ENCODE results near the gene FEN1.

FEN1 gene

GRCh38 chr11:61794579-61794978, 1.9 kb downstream of the FEN1 start:
- no peak overlapping the region for H3K4me3 Mint-ChIP-seq

GRCh38 chr11:61795459-61795858, 2.7 kb downstream of the FEN1 start:
- Mint-ChIP-seq H3K4me1 (peaks cover 22% of the 10 kb centered on the region), H3K27me3 (no peaks in the 10 kb centered on the region), H3K9me3 (no peaks in the 10 kb centered on the region), H3K36me3 (peaks cover 1% of the 10 kb centered on the region), H3K4me3 (no peak overlapping the region), H3K27ac (no peak overlapping the region)

More at GRCh38 chr11:61794579-61794978, 1.9 kb downstream of the FEN1 start:
- H3K27ac Mint-ChIP-seq, result no peak overlapping the region
- H3K9me3 Mint-ChIP-seq, result no peaks in the 10 kb centered on the region
- peaks cover 4% of the 10 kb centered on the region for H3K36me3 Mint-ChIP-seq
- H3K27me3 Mint-ChIP-seq, result no peaks in the 10 kb centered on the region
- peaks cover 29% of the 10 kb centered on the region for H3K4me1 Mint-ChIP-seq

DNA sequence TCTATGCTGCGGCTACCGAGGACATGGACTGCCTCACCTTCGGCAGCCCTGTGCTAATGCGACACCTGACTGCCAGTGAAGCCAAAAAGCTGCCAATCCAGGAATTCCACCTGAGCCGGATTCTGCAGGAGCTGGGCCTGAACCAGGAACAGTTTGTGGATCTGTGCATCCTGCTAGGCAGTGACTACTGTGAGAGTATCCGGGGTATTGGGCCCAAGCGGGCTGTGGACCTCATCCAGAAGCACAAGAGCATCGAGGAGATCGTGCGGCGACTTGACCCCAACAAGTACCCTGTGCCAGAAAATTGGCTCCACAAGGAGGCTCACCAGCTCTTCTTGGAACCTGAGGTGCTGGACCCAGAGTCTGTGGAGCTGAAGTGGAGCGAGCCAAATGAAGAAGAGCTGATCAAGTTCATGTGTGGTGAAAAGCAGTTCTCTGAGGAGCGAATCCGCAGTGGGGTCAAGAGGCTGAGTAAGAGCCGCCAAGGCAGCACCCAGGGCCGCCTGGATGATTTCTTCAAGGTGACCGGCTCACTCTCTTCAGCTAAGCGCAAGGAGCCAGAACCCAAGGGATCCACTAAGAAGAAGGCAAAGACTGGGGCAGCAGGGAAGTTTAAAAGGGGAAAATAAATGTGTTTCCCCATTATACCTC, 3.3 kb downstream of the FEN1 start:
- Mint-ChIP-seq H3K27ac (no peak overlapping the region), H3K36me3 (peaks cover 1% of the 10 kb centered on the region), H3K27me3 (no peaks in the 10 kb centered on the region), H3K9me3 (no peaks in the 10 kb centered on the region), H3K4me3 (no peak overlapping the region), H3K4me1 (peaks cover 22% of the 10 kb centered on the region)

GRCh38 chr11:61797263-61797944, 4.7 kb downstream of the FEN1 start:
- H3K9me3 Mint-ChIP-seq, result no peaks in the 10 kb centered on the region
- H3K27ac Mint-ChIP-seq, result no peak overlapping the region
- H3K36me3 Mint-ChIP-seq, result peaks cover 1% of the 10 kb centered on the region
- no peaks in the 10 kb centered on the region for H3K27me3 Mint-ChIP-seq
- H3K4me3 Mint-ChIP-seq, result no peak overlapping the region
- H3K4me1 Mint-ChIP-seq, result peaks cover 14% of the 10 kb centered on the region

DNA sequence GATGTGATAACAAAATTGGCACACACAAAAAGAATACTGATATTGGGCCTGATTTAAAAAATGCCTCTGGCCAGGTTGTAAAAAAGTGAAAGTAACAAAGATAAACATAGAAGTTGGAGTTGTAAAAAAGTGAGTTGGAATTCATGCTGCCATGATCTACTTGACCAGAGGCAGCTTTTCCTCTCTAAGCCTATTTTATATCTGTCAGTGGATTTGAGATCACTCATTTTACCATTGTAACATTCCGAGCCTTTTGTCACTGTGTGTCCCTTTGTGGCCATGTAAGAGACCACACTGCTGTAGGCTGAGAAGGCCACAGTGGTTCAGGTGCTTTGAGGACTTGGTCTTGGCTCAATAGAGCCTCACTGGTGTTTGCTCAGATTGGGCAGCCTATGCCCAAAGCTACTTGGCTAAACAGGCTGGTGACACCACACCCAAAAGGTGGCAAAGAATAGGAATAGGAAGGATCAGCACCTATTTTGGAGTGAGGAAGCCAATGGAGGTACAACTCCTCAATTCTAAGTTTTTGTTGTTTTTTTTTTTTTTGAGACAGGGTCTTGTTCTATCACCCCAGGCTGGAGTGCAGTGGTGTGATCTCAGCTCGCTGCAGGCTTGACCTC, 7.1 kb downstream of the FEN1 start:
- no peaks in the 10 kb centered on the region for H3K9me3 Mint-ChIP-seq
- H3K36me3 Mint-ChIP-seq, result peaks cover 4% of the 10 kb centered on the region
- peaks cover 6% of the 10 kb centered on the region for H3K4me1 Mint-ChIP-seq
- no peak overlapping the region for H3K27ac Mint-ChIP-seq
- no peaks in the 10 kb centered on the region for H3K27me3 Mint-ChIP-seq
- no peak overlapping the region for H3K4me3 Mint-ChIP-seq

DNA sequence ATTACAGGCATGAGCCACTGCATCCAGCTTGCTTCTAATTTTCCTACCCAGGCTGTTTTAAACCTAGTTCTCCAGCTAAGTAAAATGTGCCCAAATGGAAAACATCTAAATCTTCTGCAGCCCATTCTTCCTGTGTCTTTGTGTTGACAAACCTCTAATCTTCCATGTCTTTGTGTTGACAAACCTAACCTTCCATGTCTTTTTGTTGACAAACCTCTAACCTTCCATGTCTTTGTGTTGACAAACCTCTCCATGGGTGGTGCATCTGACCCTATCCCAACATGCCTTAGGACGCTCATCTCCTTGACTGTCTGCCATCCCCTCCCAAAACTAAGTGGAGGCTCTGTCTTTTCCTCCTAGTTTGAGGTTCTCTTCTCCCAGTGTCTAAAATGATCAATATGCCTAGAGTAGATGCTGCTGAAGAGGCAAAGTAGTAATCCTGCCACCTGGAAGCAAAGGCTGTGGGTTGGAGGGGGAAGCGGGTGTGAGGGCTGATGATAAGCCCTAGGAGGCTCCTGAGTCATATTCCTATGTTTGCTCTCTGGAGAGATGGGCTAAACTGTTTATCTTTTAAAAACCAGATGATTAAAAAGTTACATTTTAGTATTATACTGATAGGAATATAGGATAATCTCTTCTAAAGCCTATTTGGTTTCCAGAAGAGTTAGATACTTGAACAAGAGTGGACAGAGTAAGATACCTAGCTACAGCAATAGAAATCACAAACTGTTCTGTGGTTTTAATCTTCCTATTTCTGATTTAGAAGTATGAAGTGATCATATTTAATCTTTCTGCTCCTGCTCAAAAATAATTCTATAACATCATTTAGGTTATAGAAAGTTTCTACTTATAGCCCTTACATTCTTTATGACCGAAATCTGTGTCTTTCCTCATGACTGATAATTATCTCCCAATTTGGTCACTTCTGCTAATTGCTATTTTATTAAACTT, 7.9 kb downstream of the FEN1 start:
- Mint-ChIP-seq H3K9me3 (no peaks in the 10 kb centered on the region), H3K27ac (no peak overlapping the region), H3K4me3 (no peak overlapping the region), H3K27me3 (no peaks in the 10 kb centered on the region), H3K4me1 (peaks cover 6% of the 10 kb centered on the region), H3K36me3 (peaks cover 5% of the 10 kb centered on the region)

GRCh38 chr11:61802605-61803004, 9.9 kb downstream of the FEN1 start:
- H3K36me3 Mint-ChIP-seq, result peaks cover 5% of the 10 kb centered on the region
- H3K27me3 Mint-ChIP-seq, result no peaks in the 10 kb centered on the region
- H3K27ac Mint-ChIP-seq, result no peak overlapping the region
- H3K4me3 Mint-ChIP-seq, result no peak overlapping the region
- H3K9me3 Mint-ChIP-seq, result no peaks in the 10 kb centered on the region
- no peaks in the 10 kb centered on the region for H3K4me1 Mint-ChIP-seq

GRCh38 chr11:61803889-61804647, 11.4 kb downstream of the FEN1 start:
- Mint-ChIP-seq H3K4me1 (no peaks in the 10 kb centered on the region), H3K9me3 (no peaks in the 10 kb centered on the region), H3K27ac (no peak overlapping the region), H3K36me3 (peaks cover 5% of the 10 kb centered on the region), H3K4me3 (no peak overlapping the region), H3K27me3 (no peaks in the 10 kb centered on the region)

DNA sequence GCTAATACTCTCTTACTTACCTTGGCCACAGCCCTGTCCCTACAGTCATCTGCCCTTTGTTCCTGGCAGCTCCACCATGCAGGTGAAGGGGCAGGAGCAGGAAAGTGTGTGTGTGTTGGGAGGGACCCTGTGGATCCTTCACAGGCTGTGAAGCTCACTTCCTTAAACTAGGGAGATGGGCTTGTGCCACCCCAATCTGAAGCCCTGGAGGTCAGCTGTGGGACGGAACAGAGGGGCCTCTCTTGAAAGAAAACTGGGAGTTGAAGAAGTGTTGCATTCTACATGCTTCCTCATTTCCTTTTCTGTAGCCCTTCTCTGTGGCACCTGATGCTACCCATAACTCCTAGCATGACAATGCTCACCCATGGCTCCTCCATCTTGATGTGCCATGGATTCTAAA, 12.4 kb downstream of the FEN1 start:
- Mint-ChIP-seq H3K9me3 (no peaks in the 10 kb centered on the region), H3K27ac (no peak overlapping the region), H3K4me1 (no peaks in the 10 kb centered on the region), H3K4me3 (no peak overlapping the region), H3K36me3 (peaks cover 4% of the 10 kb centered on the region), H3K27me3 (no peaks in the 10 kb centered on the region)

GRCh38 chr11:61806785-61807184, 14.1 kb downstream of the FEN1 start:
- Mint-ChIP-seq H3K36me3 (peaks cover 4% of the 10 kb centered on the region), H3K4me3 (no peak overlapping the region), H3K9me3 (no peaks in the 10 kb centered on the region), H3K27ac (no peak overlapping the region), H3K27me3 (no peaks in the 10 kb centered on the region), H3K4me1 (no peaks in the 10 kb centered on the region)

GRCh38 chr11:61810671-61811175, 18.0 kb downstream of the FEN1 start:
- H3K9me3 Mint-ChIP-seq, result no peaks in the 10 kb centered on the region

DNA sequence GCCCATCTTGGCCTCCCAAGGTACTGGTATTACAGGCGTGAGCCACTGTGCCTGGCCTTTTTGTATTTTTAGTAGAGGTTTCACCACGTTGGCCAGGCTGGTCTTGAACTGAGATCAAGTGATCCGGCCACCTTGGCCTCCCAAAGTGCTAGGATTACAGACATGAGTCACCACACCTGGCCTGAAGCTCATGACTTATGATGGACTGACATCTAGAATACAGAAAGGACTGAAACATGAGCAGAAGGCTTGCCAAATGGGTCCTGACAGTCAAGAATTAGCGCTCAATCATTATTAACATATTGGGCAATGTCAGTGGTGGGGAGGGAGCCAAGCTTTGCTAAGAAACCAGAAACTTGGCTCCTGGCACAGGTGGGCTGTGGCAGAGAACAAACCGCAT, 19.1 kb downstream of the FEN1 start:
- no peak overlapping the region for H3K4me3 Mint-ChIP-seq
- no peak overlapping the region for H3K27ac Mint-ChIP-seq
- H3K36me3 Mint-ChIP-seq, result no peaks in the 10 kb centered on the region
- H3K9me3 Mint-ChIP-seq, result no peaks in the 10 kb centered on the region
- H3K4me1 Mint-ChIP-seq, result peaks cover 16% of the 10 kb centered on the region
- peaks cover 15% of the 10 kb centered on the region for H3K27me3 Mint-ChIP-seq

More at GRCh38 chr11:61810671-61811175, 18.0 kb downstream of the FEN1 start:
- no peak overlapping the region for H3K27ac Mint-ChIP-seq
- no peaks in the 10 kb centered on the region for H3K36me3 Mint-ChIP-seq
- peaks cover 12% of the 10 kb centered on the region for H3K27me3 Mint-ChIP-seq
- peaks cover 10% of the 10 kb centered on the region for H3K4me1 Mint-ChIP-seq
- no peak overlapping the region for H3K4me3 Mint-ChIP-seq

GRCh38 chr11:61812736-61813411, 20.2 kb downstream of the FEN1 start:
- Mint-ChIP-seq H3K4me1 (peaks cover 16% of the 10 kb centered on the region), H3K4me3 (no peak overlapping the region), H3K9me3 (no peaks in the 10 kb centered on the region), H3K27me3 (peaks cover 18% of the 10 kb centered on the region), H3K36me3 (no peaks in the 10 kb centered on the region), H3K27ac (no peak overlapping the region)

DNA sequence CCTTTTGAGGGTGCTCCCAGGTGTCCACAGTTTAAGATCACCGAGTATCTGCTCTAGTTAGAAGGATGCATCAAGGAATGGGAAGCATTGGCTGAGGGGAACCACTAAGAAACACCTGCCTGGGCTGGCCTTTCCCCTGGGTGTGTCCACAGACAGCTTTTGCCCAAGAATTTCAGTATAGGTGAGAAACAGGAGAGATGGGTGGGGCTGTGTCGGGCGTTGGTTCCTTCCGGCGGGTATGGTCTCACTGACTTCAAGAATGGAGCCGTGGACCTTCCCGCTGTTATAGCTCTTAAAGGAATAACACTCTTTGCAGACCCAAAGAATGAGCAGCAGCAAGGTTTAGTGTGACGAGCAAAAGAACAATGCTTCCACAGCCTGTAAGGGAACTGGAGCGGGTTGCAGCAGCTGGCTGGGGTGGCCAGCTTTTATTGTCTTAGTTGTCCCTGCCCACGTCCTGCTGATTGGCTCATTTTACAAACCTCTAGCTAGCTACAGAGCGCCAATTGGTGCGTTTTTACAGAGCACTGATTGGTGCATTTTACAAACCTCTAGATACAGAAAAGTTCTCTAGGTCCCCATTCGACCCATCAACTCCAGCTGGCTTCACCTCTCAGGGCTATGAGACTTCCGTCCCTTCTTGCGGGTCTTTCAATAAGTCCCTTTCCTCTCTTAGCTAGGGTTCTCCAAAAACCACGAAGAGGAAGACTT, 21.7 kb downstream of the FEN1 start:
- Mint-ChIP-seq H3K9me3 (no peaks in the 10 kb centered on the region), H3K27me3 (peaks cover 21% of the 10 kb centered on the region), H3K27ac (no peak overlapping the region), H3K4me3 (peak overlapping the region; percentile 91), H3K4me1 (peaks cover 16% of the 10 kb centered on the region), H3K36me3 (no peaks in the 10 kb centered on the region)

Data from activated naive CD4-positive, alpha-beta T cell treated with anti-CD3 and anti-CD28 coated beads, Interleukin-2, amount 50 U/mL, for 24 hours (primary cell).